HG03066 (cell line): ENCODE measurements around the gene TMEM108.

Experiments
- ATAC-seq: cut with Tn5 transposase; IDR thresholded peaks from one replicate; pipeline ENCODE4 v1.9.1; 2021; ENCODE audit warnings: low read depth; ENCODE audit not compliant: unreplicated experiment

The TMEM108 gene

DNA sequence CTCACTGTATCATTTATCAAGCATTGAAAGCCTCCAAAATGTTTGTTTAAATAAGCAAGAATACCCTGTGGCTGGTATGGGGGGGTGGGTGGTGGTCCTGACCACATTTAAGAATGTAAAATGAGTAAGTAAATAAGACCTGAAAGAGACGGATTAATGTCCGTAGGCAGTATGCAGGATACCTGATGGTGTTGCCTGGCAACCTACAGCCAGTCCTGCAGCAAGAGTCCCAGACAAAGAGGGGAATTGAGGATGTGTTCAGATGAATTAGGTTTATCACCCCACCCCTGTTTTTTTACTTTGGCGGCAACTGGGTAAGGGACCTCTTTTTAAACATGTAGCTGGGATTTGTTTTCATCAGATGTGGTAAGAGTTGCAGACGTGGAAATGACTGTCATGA, 261.9 kb downstream of the TMEM108 start:
- no peak for ATAC-seq

DNA sequence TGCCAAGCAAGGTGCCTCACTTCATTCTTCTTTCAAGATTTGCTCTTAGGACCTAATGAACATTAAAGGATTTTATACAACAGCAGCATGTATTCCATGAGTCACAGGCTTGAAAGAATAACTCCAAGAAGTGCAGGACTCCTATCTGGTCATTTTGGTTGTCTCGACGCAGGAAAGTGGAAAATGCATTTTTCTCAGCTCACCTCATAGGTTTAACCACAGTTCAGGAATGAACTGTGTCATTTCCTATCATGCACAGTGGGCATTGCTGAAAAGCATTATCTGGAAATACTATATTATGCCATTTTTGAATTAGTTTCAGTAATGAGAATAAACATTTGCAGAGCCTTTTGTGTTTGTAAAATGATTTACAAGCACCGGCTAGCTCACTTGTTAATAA, 263.0 kb downstream of the TMEM108 start:
- no peak for ATAC-seq

DNA sequence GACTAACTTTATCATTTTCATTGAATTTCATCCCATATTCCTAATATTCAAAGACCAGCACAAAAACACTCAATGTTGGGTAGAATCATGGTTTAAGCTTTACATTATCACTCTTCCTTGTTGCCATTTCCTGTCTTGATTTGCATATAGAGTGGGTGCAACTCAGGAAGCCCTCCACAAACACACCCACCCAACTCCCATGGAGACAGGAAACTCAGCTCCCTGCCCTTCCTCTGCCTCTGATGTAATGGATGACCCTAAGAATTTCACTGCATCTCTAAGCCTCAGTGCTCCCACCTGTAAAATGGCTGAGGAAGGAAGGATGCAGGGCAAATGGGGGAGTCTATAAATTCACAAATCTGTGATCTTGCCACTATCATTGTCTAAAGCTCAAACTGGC, 263.5 kb downstream of the TMEM108 start:
- no peak for ATAC-seq

DNA sequence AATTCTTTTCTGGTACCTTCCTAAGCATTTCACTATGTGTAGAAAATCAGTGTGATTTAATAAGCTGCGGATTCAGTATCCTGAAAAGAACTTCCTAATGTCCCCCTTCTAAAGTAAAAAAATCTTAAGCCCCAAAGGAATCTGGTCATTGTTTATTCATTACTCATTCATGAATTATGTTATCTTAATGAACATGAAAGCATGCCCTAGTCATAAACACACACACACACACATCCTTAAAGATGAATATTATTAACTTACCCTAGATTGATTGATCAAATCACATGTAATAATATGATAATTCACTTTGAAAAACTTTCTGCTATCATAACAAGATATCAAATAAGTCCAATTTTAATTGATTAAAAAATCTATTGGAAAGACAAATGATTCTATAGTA, 265.2 kb downstream of the TMEM108 start:
- ATAC-seq = no peak

DNA sequence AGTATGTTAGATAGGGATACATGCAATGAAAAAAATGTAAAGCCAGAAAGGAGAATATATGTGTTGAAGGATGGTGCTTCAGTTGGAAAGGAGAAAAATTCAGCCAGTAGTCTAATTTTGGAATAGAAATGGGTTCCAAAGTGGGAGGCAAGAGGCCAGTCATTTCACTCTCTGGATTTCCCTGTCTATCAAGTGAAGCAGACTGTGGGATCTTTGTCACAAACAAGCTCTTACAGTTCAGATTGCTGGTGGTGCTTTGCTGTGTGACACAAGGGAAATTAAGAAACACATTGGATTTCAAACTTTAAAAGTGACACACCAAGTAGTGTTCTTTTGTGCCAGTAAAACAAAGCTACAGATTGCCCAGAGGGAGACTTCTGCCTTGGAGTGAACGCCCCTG, 279.7 kb downstream of the TMEM108 start:
- ATAC-seq = no peak

DNA sequence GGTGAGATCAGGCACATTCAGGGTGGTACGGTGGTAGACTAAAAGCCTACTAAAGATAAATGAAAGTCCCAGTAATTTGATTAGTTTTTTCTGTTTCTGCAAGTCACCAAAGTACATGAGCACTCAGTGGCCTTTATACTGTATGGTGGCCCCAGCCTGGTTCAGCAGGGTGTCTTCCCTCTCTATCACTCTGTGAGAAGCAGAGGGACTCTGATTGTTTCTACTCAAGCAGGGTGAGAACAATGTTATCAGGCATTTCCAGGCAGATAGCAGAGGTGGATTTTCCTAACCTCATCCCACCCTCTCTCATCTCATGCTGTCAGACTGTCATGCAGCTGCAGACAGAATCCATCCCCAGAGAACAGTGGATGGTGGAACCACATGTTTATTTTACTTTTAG, 290.2 kb downstream of the TMEM108 start:
- ATAC-seq = no peak

DNA sequence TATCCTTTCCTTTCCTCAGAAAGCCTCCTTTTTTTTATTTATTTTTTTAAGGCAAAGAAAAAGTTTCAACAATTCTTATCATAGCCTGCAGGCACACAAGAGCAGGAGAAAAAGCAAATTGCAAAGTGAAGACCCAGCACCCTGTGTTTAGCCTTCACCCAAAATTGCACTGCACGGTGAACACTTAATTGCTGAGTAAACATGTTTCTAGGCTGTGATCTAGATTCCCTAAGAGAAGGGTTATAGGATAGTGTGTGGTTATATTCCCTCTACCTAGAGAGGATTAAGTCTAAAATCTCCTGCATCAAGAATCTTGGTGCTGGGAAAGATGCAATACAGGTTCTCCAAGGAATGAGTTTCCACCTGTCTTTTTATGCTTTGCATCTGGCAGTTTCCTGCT, 291.4 kb downstream of the TMEM108 start:
- ATAC-seq = no peak

DNA sequence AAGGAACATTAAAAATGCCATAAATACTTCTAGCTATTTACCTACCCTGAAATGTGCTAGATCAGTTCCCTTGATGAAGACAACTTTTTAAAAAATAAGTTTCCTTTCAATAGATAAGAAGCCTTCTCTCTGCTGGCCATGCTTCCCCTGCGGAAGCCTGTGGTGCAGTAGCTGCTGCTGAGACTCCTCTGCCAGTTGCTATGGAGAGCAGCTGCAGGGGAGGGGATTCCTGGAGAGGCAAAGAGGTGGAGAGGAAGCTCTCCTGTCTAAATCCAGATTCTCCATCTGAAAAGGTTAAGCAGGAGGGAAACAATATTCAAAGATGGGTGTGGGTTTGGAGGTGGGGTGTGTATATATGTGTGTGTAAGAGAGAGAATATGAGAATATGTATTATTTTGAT, 291.9 kb downstream of the TMEM108 start:
- ATAC-seq = no peak

DNA sequence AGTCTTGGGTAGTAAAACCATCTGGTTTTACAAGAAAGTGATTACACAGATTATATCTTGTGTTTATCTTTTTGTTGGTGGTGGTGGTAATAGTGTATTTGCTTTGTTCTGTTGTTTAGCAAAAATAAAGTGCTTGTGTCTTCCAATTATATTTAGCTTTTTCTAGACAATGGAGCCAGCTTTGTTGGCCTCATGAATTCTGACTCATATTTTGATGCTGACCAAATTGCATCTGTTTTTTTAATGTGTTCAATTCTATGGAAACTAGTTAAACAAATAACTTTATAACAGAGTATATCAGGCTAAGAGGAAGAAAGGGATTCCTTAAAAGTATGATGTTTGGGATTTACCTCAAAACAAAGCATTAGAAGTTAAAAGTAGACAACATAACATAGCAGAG, 292.3 kb downstream of the TMEM108 start:
- ATAC-seq = no peak

DNA sequence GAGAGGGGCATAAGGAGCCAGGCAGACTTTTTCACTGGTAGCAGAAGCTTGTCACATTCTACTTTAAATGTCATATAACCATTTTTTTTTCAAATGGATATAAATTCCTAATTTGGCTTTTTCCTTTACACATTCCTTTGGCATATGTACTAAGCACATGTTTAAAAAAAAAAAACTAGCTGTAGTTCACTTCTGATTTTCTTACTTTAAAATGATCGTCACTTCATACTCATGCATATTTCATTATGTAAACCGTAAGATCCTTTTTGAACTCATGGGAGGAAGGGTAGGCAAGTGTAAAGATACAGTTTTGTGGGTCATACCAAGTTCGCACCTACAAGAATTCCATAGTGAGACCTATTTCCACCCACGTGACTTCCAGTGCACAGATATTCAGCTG, 316.5 kb downstream of the TMEM108 start:
- no peak for ATAC-seq

DNA sequence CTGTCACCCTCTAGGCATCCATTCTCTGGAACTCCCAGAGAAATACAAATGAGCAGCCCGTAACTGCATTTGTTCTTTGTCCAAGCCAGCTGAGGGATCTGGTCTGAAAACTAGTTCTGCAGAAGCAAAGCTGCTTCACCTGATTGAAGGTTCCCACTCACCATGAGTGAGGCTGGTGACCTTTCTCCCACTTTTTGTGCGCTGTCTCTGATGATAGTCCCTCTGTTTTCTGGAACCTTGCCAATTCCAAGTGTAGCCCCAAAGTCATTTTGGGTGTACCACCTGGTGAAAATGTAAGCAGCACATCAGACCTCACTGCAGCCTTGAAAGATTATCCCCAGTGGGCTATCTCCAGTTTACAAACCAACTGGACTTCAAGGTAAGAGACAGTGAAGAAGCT, 322.3 kb downstream of the TMEM108 start:
- ATAC-seq = no peak

DNA sequence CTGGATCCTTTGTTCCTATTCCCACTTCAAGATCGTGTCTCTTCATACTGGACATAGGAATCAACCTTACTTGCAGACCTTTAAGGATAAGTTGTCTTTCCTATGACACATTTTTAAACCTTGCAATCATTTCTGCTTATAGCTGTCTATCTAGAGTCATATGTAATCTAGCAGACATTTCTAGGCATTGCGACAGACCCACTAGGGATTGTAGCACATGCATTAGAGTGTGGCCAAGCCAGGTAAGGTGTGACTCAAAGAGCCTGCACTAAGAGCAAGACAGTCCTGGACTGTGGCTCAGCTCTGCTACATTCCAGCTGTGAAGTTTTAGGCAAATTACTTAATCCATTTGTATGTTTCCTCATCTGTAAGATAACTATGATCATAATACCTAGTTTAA, 322.8 kb downstream of the TMEM108 start:
- no peak for ATAC-seq

DNA sequence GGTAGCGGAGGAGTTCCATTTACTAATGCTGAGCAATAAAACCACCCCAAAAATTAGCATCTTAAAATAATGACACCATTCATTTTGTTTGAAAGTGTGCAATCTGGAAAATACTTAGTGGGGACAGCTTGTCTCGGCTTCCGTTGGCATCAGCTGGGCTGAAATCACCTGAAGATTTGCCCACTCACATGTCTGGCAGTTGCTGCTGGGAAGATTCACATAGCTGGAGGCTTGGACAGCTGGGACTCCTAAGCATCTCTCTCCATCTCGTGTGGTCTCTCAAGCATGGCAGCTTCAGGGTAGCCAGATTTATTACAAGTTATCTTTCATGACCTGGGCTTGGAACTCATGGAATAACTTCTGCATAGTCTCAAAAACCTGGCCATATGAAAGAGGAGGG, 323.2 kb downstream of the TMEM108 start:
- no peak for ATAC-seq

DNA sequence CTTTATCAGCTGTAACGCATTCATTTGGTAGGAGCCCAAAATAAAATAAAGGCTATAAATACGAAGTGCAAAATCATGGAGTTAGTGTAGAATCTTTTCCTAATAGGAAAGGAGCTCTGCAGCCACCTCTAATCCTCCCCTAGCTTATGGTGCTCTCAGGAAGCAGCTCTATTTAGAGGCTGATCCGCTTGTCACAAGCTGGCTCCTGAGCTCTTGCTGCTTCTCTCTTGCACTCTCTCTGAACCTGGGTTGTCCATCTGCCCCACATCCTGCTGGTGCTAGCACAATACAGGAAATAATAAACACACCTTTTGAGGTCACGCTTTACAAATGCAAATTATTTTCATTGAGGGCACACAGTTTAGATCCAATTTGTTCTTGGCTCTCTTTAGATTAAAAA, 324.3 kb downstream of the TMEM108 start:
- no peak for ATAC-seq

DNA sequence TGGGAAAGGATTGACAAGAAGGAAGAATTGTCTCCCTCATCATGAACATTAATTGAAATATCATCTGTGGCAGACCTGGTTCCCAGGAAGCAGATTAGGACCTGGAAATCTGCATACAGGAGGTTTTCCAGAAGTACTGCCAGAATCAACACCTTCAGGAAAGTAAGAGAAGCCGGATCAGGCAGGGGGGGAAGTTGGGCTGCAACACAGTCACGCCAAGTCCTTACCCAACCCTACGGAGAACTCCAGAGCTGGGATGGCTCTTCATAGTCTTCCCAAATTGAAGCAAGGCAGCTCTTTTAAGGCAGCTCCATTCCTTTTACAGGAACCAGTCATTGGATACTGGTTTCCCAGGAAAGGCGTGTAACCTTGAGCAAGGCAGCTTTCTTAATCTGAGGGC, 326.5 kb downstream of the TMEM108 start:
- ATAC-seq = no peak

DNA sequence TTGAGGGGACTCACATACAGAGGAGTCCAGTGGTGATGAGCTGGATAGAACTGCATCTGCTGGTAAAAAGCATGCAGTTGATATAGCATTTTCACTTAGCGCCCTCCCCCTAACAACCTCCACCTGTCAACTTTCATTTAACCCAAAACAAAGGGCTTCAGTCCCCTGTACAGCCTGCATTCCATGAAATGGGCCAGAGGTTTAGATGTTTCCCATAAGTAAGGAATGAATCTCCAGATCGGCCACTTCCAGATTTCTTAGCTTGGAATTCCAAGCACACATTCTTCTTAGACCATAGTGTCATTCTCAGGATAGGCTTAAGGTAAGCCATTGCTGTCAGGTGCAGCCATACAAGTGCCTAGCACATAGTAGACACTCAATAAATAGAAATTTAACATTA, 328.7 kb downstream of the TMEM108 start:
- no peak for ATAC-seq

DNA sequence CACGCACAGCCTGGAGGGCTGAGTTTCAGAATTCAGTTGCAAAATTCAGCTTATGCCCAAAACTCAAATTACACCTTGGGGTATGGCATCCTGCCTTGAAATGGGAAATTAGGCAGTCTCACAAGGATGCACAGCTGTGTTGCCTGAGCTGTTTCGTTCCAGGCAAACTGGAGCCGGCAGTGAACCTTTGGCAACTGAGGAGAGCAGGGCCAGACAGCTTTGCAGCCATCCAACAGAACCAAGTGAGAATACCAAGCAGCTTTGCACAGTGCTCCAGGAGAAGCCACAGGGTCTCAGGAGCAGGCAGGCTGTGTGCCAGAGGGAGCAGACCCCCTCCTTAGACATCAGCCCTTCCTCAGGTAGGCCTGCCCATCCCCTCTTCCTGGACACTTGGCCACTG, 329.2 kb downstream of the TMEM108 start:
- no peak for ATAC-seq

DNA sequence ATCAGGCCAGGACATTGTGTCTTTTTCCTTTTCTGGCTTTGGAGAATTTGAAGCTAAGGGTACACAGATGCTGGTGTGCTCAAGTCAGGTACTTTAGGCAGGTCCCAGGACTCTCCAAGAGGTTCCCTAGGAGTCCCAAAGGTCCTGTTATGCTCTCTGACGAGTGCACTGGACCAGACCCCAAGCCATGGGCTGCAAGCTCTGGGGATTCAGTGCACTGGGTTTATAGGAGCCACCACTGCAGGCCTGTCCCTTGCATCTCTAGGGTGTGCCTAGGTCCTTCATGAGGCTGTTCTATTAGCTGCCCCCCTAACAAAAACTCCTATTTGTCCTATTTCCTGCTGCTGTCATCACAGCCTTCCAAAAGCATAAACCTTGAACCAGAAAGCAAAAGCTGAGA, 329.8 kb downstream of the TMEM108 start:
- ATAC-seq = no peak

DNA sequence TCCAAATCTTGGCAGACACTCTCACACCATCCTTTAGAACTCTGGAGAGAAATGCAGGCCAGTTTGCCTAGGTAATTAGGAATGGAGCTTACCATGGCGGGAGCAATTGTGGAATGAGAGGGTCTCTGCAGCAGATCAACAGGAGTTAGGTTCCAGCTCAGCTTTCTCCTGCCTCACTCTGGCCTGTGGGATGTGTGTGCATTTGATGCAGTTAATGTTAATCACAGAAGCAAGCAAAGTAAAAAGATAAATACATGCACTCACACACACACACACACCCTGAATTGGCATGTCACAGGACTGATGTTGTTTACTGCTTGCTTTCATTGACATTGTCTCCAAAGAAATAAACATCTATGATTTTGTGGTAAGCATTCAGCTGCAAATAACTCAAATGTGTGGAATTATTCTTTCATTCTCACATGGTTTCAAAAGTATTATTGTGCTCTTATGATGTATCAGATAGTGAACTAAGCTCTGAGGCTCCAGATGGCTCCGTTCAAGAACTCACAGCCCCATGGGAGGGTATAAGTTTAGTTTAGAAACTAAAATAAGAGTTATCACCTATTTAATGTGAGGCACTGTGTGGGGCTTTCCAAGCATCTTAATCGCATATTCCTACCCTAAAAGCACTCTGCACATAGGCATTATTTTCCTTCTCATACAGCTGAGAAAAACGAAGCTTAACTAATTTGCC, 330.3 kb downstream of the TMEM108 start:
- ATAC-seq = no peak

DNA sequence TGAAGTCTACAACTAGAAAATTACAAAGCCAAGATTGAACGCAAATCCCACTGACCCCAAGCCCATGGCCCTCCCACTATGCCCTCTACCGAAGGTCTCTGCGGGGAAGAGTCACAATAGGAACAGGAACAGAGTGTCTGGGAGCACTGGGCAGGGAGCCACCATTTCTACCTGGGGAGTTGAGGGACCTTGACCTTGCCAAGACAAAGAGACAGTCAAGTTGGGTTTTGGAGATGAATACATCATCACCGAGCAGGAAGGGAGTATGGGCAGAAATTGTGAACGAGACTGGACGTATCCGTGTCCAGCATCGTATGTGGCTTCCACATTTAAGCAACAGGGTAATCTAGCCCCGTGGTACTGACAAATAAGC, 330.9 kb downstream of the TMEM108 start:
- ATAC-seq = no peak

DNA sequence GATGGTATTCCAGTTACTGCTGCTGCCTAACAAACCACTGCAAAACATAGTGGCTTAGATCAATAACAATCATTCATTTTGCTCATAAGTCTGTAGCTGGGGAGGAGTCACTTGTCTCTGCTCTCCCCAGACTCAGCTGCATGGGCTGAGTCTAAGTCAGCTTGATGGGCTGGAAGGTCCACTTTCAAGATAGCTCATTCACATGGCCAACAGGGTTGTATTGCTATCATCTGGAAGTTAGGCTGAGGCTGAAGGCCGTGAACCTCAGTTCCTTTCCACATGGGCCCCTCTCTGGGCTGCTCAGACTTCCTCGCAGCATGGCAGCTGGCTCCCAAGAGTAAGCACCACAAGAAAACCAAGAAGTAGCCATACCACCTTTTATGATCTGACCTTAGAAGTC, 333.0 kb downstream of the TMEM108 start:
- no peak for ATAC-seq

DNA sequence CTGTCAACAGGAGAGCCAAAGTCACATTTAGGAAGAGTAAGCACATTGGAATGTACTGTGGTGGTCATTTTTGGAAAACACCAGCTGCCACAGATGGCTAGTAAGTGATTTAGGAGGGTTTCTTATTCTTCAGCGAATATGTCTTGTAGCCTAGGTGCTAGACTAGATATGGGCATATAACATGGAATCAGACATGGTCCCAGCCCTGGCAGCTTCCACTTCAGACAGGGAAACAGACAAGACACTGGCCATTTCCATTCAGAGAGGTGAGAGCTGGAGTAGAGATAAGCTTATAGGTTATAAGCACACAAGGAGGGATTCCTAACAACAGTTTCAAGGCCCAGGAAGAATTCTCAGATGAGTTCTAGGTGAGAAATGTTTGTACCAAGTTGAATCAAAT, 333.5 kb downstream of the TMEM108 start:
- ATAC-seq = no peak

DNA sequence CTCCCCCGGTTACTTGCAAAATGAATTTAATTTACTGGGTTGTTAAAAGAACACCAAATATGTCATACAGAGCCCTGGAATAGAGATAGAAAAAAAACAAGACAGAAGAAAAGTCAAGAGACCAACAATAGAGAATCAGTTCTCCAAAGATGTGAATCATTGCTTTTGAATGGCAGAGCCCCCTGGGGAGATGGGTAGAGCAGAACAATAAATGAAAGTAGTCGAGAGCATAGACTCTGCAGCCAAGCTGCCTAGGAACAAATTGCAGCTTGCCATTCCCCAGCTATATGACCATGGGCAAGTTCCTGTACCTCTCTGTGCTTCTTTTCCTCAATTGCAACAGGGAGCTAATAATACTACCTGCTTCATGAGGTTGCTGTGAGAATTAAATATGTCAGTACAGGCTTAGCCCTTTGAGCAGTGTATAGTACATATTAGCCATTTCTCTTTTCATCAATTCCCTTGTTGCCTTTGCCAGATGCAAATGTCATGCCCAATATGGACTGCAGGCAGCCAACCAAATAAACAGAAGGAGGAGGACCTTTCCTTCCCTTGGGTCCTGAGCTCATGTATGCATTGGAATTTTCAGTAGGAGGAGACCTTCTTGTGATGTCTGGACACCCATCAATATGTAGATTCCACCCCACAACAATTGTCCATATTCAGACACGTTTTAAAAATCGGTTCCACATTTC, 336.7 kb downstream of the TMEM108 start:
- no peak for ATAC-seq
